Tibial nerve (tissue), 4 donors: Measurements from ENCODE around the gene TENT4A.

Source experiments
- CTCF ChIP-seq, 5 experiments: fragments of 200-600 bp in 3 of 5; fragments of 450-650 bp in 2 of 5; sonication (generic) in 3 of 5; IDR thresholded peaks; one replicate each; pipeline ENCODE4 v1.5.1; 2016 to 2019; ENCODE audit warnings: antibody characterized with exemption in 5 of 5, mild to moderate bottlenecking in 3 of 5, moderate library complexity in 2 of 5
- EP300 ChIP-seq, 2 donors: sonication (generic); formaldehyde crosslinking; IDR thresholded peaks; one replicate each; pipeline ENCODE4 v1.6.1; 2017; ENCODE audit warnings: antibody characterized with exemption in 2 of 2, mild to moderate bottlenecking in 1 of 2

DNA sequence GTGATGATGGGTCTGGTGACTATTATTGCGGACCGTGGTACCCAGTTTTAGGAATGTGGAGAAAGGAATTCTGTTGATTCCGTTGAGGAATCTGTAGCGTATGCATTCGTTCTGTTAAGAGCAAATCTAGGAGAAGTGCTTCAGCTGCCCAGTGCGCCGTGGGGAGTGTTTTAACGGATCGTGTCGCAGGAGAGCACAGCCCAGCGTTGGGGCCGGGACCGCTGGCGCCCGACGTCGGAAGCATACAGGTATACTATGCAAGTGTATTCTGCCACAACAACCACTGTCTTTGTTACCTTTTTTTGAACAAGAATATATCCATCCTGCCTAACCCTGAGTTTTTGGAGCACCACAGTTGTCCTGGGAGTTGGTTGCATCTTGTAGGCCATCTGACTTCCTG is 42.7 kb downstream of the TENT4A start:
- no peak for TF ChIP-seq CTCF (IDR thresholded peaks at IDR 0.05)
- TF ChIP-seq EP300 (IDR thresholded peaks at IDR 0.05): no peak
